ENCODE results near the gene NPLOC4.
A peak's percentile ranks its signal among the peaks of the same experiment; 100 is the strongest.

The NPLOC4 gene

GRCh38 chr17:81522491-81523401 is 114.2 kb downstream of the NPLOC4 start:
- Histone ChIP-seq H3K4me1 (ENCODE audit: control insufficient read depth in 2 of 2, insufficient read depth in 2 of 2, low read length in 2 of 2) (peaks cover 19 to 22% of the 10 kb centered on the region in 2 donors), H3K36me3 (ENCODE audit: control insufficient read depth in 2 of 2, insufficient read depth in 2 of 2, low read length in 2 of 2) (no peaks in the 10 kb centered on the region), H3K4me3 (ENCODE audit: low read length in 2 of 2) (no peak overlapping the region), H3K9me3 (ENCODE audit: control insufficient read depth in 2 of 2, low read length in 2 of 2) (no peaks in the 10 kb centered on the region), H3K27ac (ENCODE audit: low read depth in 2 of 2, low read length in 2 of 2) (no peak overlapping the region), H3K27me3 (ENCODE audit: control insufficient read depth in 2 of 2, insufficient read depth in 2 of 2, low read length in 2 of 2) (peaks cover 20 to 21% of the 10 kb centered on the region in 2 donors), H3K9ac (ENCODE audit: low read depth in 1 of 2, low read length in 2 of 2) (no peak overlapping the region)

GRCh38 chr17:81520021-81520901 is 116.7 kb downstream of the NPLOC4 start:
- Histone ChIP-seq H3K4me1 (ENCODE audit: control insufficient read depth in 2 of 2, insufficient read depth in 2 of 2, low read length in 2 of 2) (peaks cover 37% of the 10 kb centered on the region in 2 donors), H3K27ac (ENCODE audit: low read depth in 2 of 2, low read length in 2 of 2) (peak overlapping the region; percentile 84 to 87), H3K9ac (ENCODE audit: low read depth in 1 of 2, low read length in 2 of 2) (peak overlapping the region; percentile 58 to 81), H3K36me3 (ENCODE audit: control insufficient read depth in 2 of 2, insufficient read depth in 2 of 2, low read length in 2 of 2) (no peaks in the 10 kb centered on the region), H3K4me3 (ENCODE audit: low read length in 2 of 2) (peak overlapping the region; percentile 58 to 69), H3K9me3 (ENCODE audit: control insufficient read depth in 2 of 2, low read length in 2 of 2) (no peaks in the 10 kb centered on the region), H3K27me3 (ENCODE audit: control insufficient read depth in 2 of 2, insufficient read depth in 2 of 2, low read length in 2 of 2) (peaks cover 0 to 4% of the 10 kb centered on the region in 2 donors)

GRCh38 chr17:81519284-81520020 is 117.5 kb downstream of the NPLOC4 start:
- H3K9me3 ChIP-seq (ENCODE audit: control insufficient read depth in 2 of 2, low read length in 2 of 2) = no peaks in the 10 kb centered on the region
- H3K27me3 ChIP-seq (ENCODE audit: control insufficient read depth in 2 of 2, insufficient read depth in 2 of 2, low read length in 2 of 2) = peaks cover 0 to under 1% of the 10 kb centered on the region in 2 donors
- H3K4me1 ChIP-seq (ENCODE audit: control insufficient read depth in 2 of 2, insufficient read depth in 2 of 2, low read length in 2 of 2) = peaks cover 37% of the 10 kb centered on the region in 2 donors
- H3K36me3 ChIP-seq (ENCODE audit: control insufficient read depth in 2 of 2, insufficient read depth in 2 of 2, low read length in 2 of 2) = no peaks in the 10 kb centered on the region
- H3K4me3 ChIP-seq (ENCODE audit: low read length in 2 of 2) = peak overlapping the region; percentile 58 to 69
- peak overlapping the region; percentile 63 to 81 for H3K9ac ChIP-seq (ENCODE audit: low read depth in 1 of 2, low read length in 2 of 2)
- H3K27ac ChIP-seq (ENCODE audit: low read depth in 2 of 2, low read length in 2 of 2) = peak overlapping the region; percentile 84 to 87

GRCh38 chr17:81518785-81519283 is 118.1 kb downstream of the NPLOC4 start:
- H3K9me3 ChIP-seq (ENCODE audit: control insufficient read depth in 2 of 2, low read length in 2 of 2) = no peaks in the 10 kb centered on the region
- peaks cover 37 to 42% of the 10 kb centered on the region in 2 donors for H3K4me1 ChIP-seq (ENCODE audit: control insufficient read depth in 2 of 2, insufficient read depth in 2 of 2, low read length in 2 of 2)
- H3K36me3 ChIP-seq (ENCODE audit: control insufficient read depth in 2 of 2, insufficient read depth in 2 of 2, low read length in 2 of 2) = no peaks in the 10 kb centered on the region
- H3K27me3 ChIP-seq (ENCODE audit: control insufficient read depth in 2 of 2, insufficient read depth in 2 of 2, low read length in 2 of 2) = no peaks in the 10 kb centered on the region
- H3K9ac ChIP-seq (ENCODE audit: low read depth in 1 of 2, low read length in 2 of 2) = peak overlapping the region; percentile 63 to 81
- peak overlapping the region; percentile 84 to 87 for H3K27ac ChIP-seq (ENCODE audit: low read depth in 2 of 2, low read length in 2 of 2)
- peak overlapping the region; percentile 58 to 69 for H3K4me3 ChIP-seq (ENCODE audit: low read length in 2 of 2)

GRCh38 chr17:81518113-81518784 is 118.7 kb downstream of the NPLOC4 start:
- Histone ChIP-seq H3K4me1 (ENCODE audit: control insufficient read depth in 2 of 2, insufficient read depth in 2 of 2, low read length in 2 of 2) (peaks cover 40 to 42% of the 10 kb centered on the region in 2 donors), H3K36me3 (ENCODE audit: control insufficient read depth in 2 of 2, insufficient read depth in 2 of 2, low read length in 2 of 2) (no peaks in the 10 kb centered on the region), H3K27ac (ENCODE audit: low read depth in 2 of 2, low read length in 2 of 2) (peak overlapping the region; percentile 84 to 87), H3K9me3 (ENCODE audit: control insufficient read depth in 2 of 2, low read length in 2 of 2) (no peaks in the 10 kb centered on the region), H3K4me3 (ENCODE audit: low read length in 2 of 2) (peak overlapping the region; percentile 58 to 69), H3K9ac (ENCODE audit: low read depth in 1 of 2, low read length in 2 of 2) (peak overlapping the region; percentile 24 to 81), H3K27me3 (ENCODE audit: control insufficient read depth in 2 of 2, insufficient read depth in 2 of 2, low read length in 2 of 2) (no peaks in the 10 kb centered on the region)

- Histone ChIP-seq H3K4me3 (ENCODE audit: low read length in 2 of 2) (peak overlapping the region in 1 of 2 donors; percentile 58), H3K27me3 (ENCODE audit: control insufficient read depth in 2 of 2, insufficient read depth in 2 of 2, low read length in 2 of 2) (no peaks in the 10 kb centered on the region), H3K9ac (ENCODE audit: low read depth in 1 of 2, low read length in 2 of 2) (peak overlapping the region; percentile 15 to 81), H3K4me1 (ENCODE audit: control insufficient read depth in 2 of 2, insufficient read depth in 2 of 2, low read length in 2 of 2) (peaks cover 40 to 42% of the 10 kb centered on the region in 2 donors), H3K27ac (ENCODE audit: low read depth in 2 of 2, low read length in 2 of 2) (peak overlapping the region; percentile 20 to 100), H3K9me3 (ENCODE audit: control insufficient read depth in 2 of 2, low read length in 2 of 2) (no peaks in the 10 kb centered on the region), H3K36me3 (ENCODE audit: control insufficient read depth in 2 of 2, insufficient read depth in 2 of 2, low read length in 2 of 2) (no peaks in the 10 kb centered on the region)
Observed at GRCh38 chr17:81517339-81518112, 119.4 kb downstream of the NPLOC4 start.

GRCh38 chr17:81517009-81517338 is 119.9 kb downstream of the NPLOC4 start:
- Histone ChIP-seq H3K9me3 (ENCODE audit: control insufficient read depth in 2 of 2, low read length in 2 of 2) (no peaks in the 10 kb centered on the region), H3K4me1 (ENCODE audit: control insufficient read depth in 2 of 2, insufficient read depth in 2 of 2, low read length in 2 of 2) (peaks cover 40 to 42% of the 10 kb centered on the region in 2 donors), H3K4me3 (ENCODE audit: low read length in 2 of 2) (no peak overlapping the region), H3K36me3 (ENCODE audit: control insufficient read depth in 2 of 2, insufficient read depth in 2 of 2, low read length in 2 of 2) (peaks cover 2 to 3% of the 10 kb centered on the region in 2 donors), H3K27ac (ENCODE audit: low read depth in 2 of 2, low read length in 2 of 2) (peak overlapping the region in 1 of 2 donors; percentile 100), H3K27me3 (ENCODE audit: control insufficient read depth in 2 of 2, insufficient read depth in 2 of 2, low read length in 2 of 2) (no peaks in the 10 kb centered on the region), H3K9ac (ENCODE audit: low read depth in 1 of 2, low read length in 2 of 2) (peak overlapping the region in 1 of 2 donors; percentile 3)

- Histone ChIP-seq H3K27me3 (ENCODE audit: control insufficient read depth in 2 of 2, insufficient read depth in 2 of 2, low read length in 2 of 2) (no peaks in the 10 kb centered on the region), H3K36me3 (ENCODE audit: control insufficient read depth in 2 of 2, insufficient read depth in 2 of 2, low read length in 2 of 2) (peaks cover 8% of the 10 kb centered on the region in 2 donors), H3K27ac (ENCODE audit: low read depth in 2 of 2, low read length in 2 of 2) (peak overlapping the region; percentile 100), H3K4me3 (ENCODE audit: low read length in 2 of 2) (peak overlapping the region; percentile 69 to 78), H3K9ac (ENCODE audit: low read depth in 1 of 2, low read length in 2 of 2) (peak overlapping the region; percentile 60 to 97), H3K9me3 (ENCODE audit: control insufficient read depth in 2 of 2, low read length in 2 of 2) (no peaks in the 10 kb centered on the region), H3K4me1 (ENCODE audit: control insufficient read depth in 2 of 2, insufficient read depth in 2 of 2, low read length in 2 of 2) (peaks cover 40 to 42% of the 10 kb centered on the region in 2 donors)
Observed at GRCh38 chr17:81516439-81516838, 120.5 kb downstream of the NPLOC4 start.

All from mucosa of rectum (tissue), 2 donors.